ENCODE data around the gene CCR5AS.

The CCR5AS gene

DNA sequence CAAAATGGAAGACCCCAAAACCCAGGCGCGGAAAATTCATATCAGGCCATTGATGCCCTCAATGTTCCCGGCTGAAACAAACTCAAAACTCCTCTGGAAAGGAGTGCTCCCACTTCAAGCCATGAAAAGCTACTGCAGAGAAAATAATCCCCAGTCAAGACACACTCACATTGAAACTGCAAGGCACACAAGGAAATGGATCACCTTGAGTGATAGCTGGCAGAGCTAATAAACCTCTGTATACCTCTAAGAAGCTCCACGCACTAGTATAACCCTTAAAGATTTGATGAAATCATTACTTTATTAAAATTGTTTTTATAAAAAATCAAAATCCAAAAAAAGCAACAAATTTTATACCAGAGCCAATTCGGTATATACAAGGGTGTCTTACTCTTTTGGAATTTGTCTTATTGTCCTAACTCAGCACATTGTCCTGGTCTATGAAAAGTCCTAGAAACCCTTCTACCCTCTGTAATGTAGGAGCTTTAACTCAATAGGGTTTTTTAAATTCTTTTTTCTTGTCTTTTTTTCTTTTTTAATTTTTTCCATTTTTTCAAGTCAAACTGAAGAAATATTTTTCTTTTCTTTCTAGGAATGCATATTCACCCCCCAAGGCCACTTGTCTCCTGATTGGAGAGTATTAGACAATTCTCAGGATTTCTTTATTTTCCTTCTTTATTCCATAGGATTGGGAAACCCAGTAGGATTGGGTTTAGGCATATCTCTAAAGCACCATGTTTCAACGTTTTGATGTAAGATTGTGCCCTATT lies 8.5 kb downstream of the CCR5AS start:
- H3K4ac ChIP-seq (replicated peaks; ENCODE audit: insufficient read length, low read depth, low read length) = no peak overlapping the region
- H3K4me2 ChIP-seq (ENCODE audit: insufficient read depth in 1 of 2, low read depth in 2 of 2, low read length in 2 of 2) = no peak overlapping the region
- H3K4me3 ChIP-seq (ENCODE audit: extremely low read depth in 1 of 4, insufficient read depth in 2 of 4, low read depth in 3 of 4, low read length in 4 of 4) = no peak overlapping the region
- no peak overlapping the region for H2AFZ ChIP-seq (ENCODE audit: low read length)
- H3K27ac ChIP-seq (ENCODE audit: low read depth, low read length) = no peak overlapping the region
- H4K5ac ChIP-seq (ENCODE audit: insufficient read length, low read depth, low read length) = no peak overlapping the region
- no peaks in the 10 kb centered on the region for H3K23me2 ChIP-seq (ENCODE audit: low read depth, low read length)
- DNase-seq (ENCODE audit: low read depth in 1 of 2, low spot score in 2 of 2) = no peak
- POLR2A ChIA-PET (ENCODE audit: partially characterized antibody) = no interaction called here
- no peaks in the 10 kb centered on the region for H3K27me3 ChIP-seq (replicated peaks in 1 of 4; ENCODE audit: control insufficient read depth in 3 of 4, extremely low read depth in 1 of 4, insufficient read depth in 3 of 4, low read length in 3 of 4)
- H3K23ac ChIP-seq (ENCODE audit: insufficient read length) = no peak overlapping the region
- 92% methylated on average over 6 of the region's 6 CpGs; no CpG with 5 or more reads in 1 of the 2 experiments for WGBS, 2 experiments (ENCODE audit: extremely low coverage in 1 of 2, insufficient coverage in 1 of 2, insufficient read length in 1 of 2, insufficient replicate concordance in 2 of 2, low coverage in 1 of 2, low lambda C conversion rate in 2 of 2, missing lambda C conversion rate in 1 of 2)
- no peak for FAIRE-seq
- H2AK5ac ChIP-seq (ENCODE audit: low read depth, low read length) = no peak overlapping the region
- no peaks in the 10 kb centered on the region for H4K20me1 ChIP-seq (replicated peaks in 1 of 2; ENCODE audit: control insufficient read depth in 1 of 2, insufficient read depth in 2 of 2, low read length in 2 of 2)
- H3K79me2 ChIP-seq (ENCODE audit: control insufficient read depth in 1 of 2, insufficient read depth in 2 of 2, low read length in 2 of 2) = no peaks in the 10 kb centered on the region
- TF ChIP-seq ASH2L (IDR thresholded peaks at IDR 0.05; ENCODE audit: low read length) (no peak), HDAC2 (IDR thresholded peaks at IDR 0.05; ENCODE audit: borderline replicate concordance in 1 of 2, low read depth in 2 of 2, low read length in 2 of 2) (no peak), GABPA (IDR thresholded peaks at IDR 0.05; ENCODE audit: borderline replicate concordance, insufficient read depth, low read length) (no peak), POLR2A (IDR thresholded peaks at IDR 0.05; ENCODE audit: control extremely low read depth in 1 of 2, low read depth in 2 of 2, low read length in 2 of 2) (no peak), RFX5 (IDR thresholded peaks at IDR 0.05; ENCODE audit: borderline replicate concordance, low read depth, low read length) (no peak), GTF2F1 (IDR thresholded peaks at IDR 0.05; ENCODE audit: borderline replicate concordance, low read depth, low read length) (no peak), NRF1 (IDR thresholded peaks at IDR 0.05; ENCODE audit: low read depth, low read length) (no peak), TEAD4 (IDR thresholded peaks at IDR 0.05; ENCODE audit: low read depth, low read length) (no peak), NANOG (IDR thresholded peaks at IDR 0.05; ENCODE audit: insufficient read depth, low read depth, low read length, poor library complexity, severe bottlenecking) (no peak)
- TF ChIP-seq, protein P1, sequence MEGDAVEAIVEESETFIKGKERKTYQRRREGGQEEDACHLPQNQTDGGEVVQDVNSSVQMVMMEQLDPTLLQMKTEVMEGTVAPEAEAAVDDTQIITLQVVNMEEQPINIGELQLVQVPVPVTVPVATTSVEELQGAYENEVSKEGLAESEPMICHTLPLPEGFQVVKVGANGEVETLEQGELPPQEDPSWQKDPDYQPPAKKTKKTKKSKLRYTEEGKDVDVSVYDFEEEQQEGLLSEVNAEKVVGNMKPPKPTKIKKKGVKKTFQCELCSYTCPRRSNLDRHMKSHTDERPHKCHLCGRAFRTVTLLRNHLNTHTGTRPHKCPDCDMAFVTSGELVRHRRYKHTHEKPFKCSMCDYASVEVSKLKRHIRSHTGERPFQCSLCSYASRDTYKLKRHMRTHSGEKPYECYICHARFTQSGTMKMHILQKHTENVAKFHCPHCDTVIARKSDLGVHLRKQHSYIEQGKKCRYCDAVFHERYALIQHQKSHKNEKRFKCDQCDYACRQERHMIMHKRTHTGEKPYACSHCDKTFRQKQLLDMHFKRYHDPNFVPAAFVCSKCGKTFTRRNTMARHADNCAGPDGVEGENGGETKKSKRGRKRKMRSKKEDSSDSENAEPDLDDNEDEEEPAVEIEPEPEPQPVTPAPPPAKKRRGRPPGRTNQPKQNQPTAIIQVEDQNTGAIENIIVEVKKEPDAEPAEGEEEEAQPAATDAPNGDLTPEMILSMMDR (IDR thresholded peaks at IDR 0.05; ENCODE audit: control extremely low read depth in 1 of 3, insufficient read depth in 1 of 3, low read depth in 1 of 3, low read length in 3 of 3) = no peak
- H3K9ac ChIP-seq (replicated peaks in 1 of 4; ENCODE audit: extremely low read depth in 1 of 4, low read depth in 3 of 4, low read length in 3 of 4) = no peak overlapping the region
- H2BK5ac ChIP-seq (ENCODE audit: low read depth, low read length) = no peak overlapping the region
- CTCF ChIA-PET (ENCODE audit: partially characterized antibody) = interaction anchor here (0.7 to 1.8 kb wide), 8 partner anchors 9 to 189 kb away, joined by 3 to 5 read pairs (median 3); partner anchors contain the start of gene CCRL2
- H3K4me1 ChIP-seq (replicated peaks in 1 of 4; ENCODE audit: control insufficient read depth in 3 of 4, insufficient read depth in 4 of 4, low read length in 3 of 4) = 0 out of 7 replicates have a peak, but pooled peaks cover 0 to 2% (median 0%) of the 10 kb centered on the region in 4 experiments
- no peak overlapping the region for H2BK20ac ChIP-seq (ENCODE audit: low read length)
- no peak overlapping the region for H2BK12ac ChIP-seq (ENCODE audit: low read depth, low read length)
- H3K36me3 ChIP-seq (ENCODE audit: control insufficient read depth in 2 of 4, insufficient read depth in 4 of 4, low read length in 3 of 4) = no peaks in the 10 kb centered on the region
- H2BK120ac ChIP-seq (replicated peaks; ENCODE audit: low read depth, low read length) = no peak overlapping the region
- no peak overlapping the region for H3K18ac ChIP-seq (ENCODE audit: extremely low read depth, low read length)
- no peak overlapping the region for H3K56ac ChIP-seq (replicated peaks; ENCODE audit: insufficient read length, low read depth, low read length)
- no peak overlapping the region for H4K8ac ChIP-seq (ENCODE audit: extremely low read depth, insufficient read depth, low read length)
- H4K91ac ChIP-seq (replicated peaks; ENCODE audit: insufficient read length, low read length) = no peak overlapping the region
- no peak overlapping the region for H3K14ac ChIP-seq (ENCODE audit: insufficient read length)
- no peaks in the 10 kb centered on the region for H3K9me3 ChIP-seq (ENCODE audit: insufficient read depth in 2 of 2, low read depth in 1 of 2, low read length in 1 of 2)
- no peak overlapping the region for H2BK15ac ChIP-seq (ENCODE audit: low read length)
- H3K79me1 ChIP-seq (ENCODE audit: low read depth, low read length) = no peaks in the 10 kb centered on the region
